ENCODE results near the gene EML1. TPM values are rescaled to one million over a fixed set of nuclear protein-coding genes. Genes with fewer than 3 reads are reported as not detected.

The EML1 gene
- total RNA-seq = under 1 TPM in 1 of 2 experiments, not detected in 1; 0.12 TPM

GRCh38 chr14:99793213-99794150 is at the start of gene EML1:
Gene EML1, plus strand, starts transcription at chr14:99793413. Its CDS starts 64 bp downstream, at chr14:99793477.
- Mint-ChIP-seq H3K27ac (no peak within 1 kb of the TSS), H3K27me3 (peaks cover 53% of the 10 kb centered on the region), H3K9me3 (no peaks in the 10 kb centered on the region), H3K4me1 (peaks cover 31% of the 10 kb centered on the region), H3K36me3 (ENCODE audit: low read depth) (no peaks in the 10 kb centered on the region), H3K4me3 (peak within 1 kb of the TSS; percentile 39)
- CTCF ChIA-PET = interaction anchor here (2.2 kb wide), 1 partner anchor 64 kb away, joined by 5 read pairs; no protein-coding TSS in a partner anchor
- POLR2A ChIA-PET = no interaction called here
- DNase-seq = peak; percentile 72

- ChIA-PET POLR2A (no interaction called here), CTCF (interaction anchor here (1.6 kb wide), 1 partner anchor 14 kb away, joined by 3 read pairs; no protein-coding TSS in a partner anchor)
- DNase-seq = no peak
- no peak overlapping the region for H3K27ac Mint-ChIP-seq
- H3K27me3 Mint-ChIP-seq = peaks cover 4% of the 10 kb centered on the region
- H3K36me3 Mint-ChIP-seq (ENCODE audit: low read depth) = no peaks in the 10 kb centered on the region
- no peak overlapping the region for H3K4me3 Mint-ChIP-seq
- H3K4me1 Mint-ChIP-seq = peaks cover 15% of the 10 kb centered on the region
- H3K9me3 Mint-ChIP-seq = no peaks in the 10 kb centered on the region
Measured at GRCh38 chr14:99744199-99744872, 48.9 kb upstream of the EML1 start.

- no peak for DNase-seq
- CTCF ChIA-PET = interaction anchor here (1.6 kb wide), 1 partner anchor 14 kb away, joined by 3 read pairs; no protein-coding TSS in a partner anchor
- H3K9me3 Mint-ChIP-seq = no peaks in the 10 kb centered on the region
- no peaks in the 10 kb centered on the region for H3K27me3 Mint-ChIP-seq
- POLR2A ChIA-PET = no interaction called here
- no peaks in the 10 kb centered on the region for H3K36me3 Mint-ChIP-seq (ENCODE audit: low read depth)
- H3K4me1 Mint-ChIP-seq = peaks cover 15% of the 10 kb centered on the region
- H3K4me3 Mint-ChIP-seq = no peak overlapping the region
- H3K27ac Mint-ChIP-seq = no peak overlapping the region
Measured at GRCh38 chr14:99744873-99745224, 48.4 kb upstream of the EML1 start.

GRCh38 chr14:99745307-99745951 is 47.8 kb upstream of the EML1 start:
- ChIA-PET CTCF (interaction anchor here (1.6 kb wide), 1 partner anchor 15 kb away, joined by 3 read pairs; no protein-coding TSS in a partner anchor), POLR2A (no interaction called here)
- Mint-ChIP-seq H3K4me1 (peaks cover 15% of the 10 kb centered on the region), H3K9me3 (no peaks in the 10 kb centered on the region), H3K36me3 (ENCODE audit: low read depth) (no peaks in the 10 kb centered on the region), H3K27me3 (no peaks in the 10 kb centered on the region), H3K27ac (no peak overlapping the region), H3K4me3 (no peak overlapping the region)
- DNase-seq = no peak

- peaks cover 18% of the 10 kb centered on the region for H3K4me1 Mint-ChIP-seq
- CTCF ChIA-PET = interaction anchor here (0.7 kb wide), 1 partner anchor 83 kb away, joined by 5 read pairs; no protein-coding TSS in a partner anchor
- no peak overlapping the region for H3K4me3 Mint-ChIP-seq
- H3K27ac Mint-ChIP-seq = peak overlapping the region; percentile 62
- no peaks in the 10 kb centered on the region for H3K9me3 Mint-ChIP-seq
- H3K27me3 Mint-ChIP-seq = peaks cover 10% of the 10 kb centered on the region
- DNase-seq = no peak
- POLR2A ChIA-PET = no interaction called here
- H3K36me3 Mint-ChIP-seq (ENCODE audit: low read depth) = no peaks in the 10 kb centered on the region
Measured at GRCh38 chr14:99747167-99747566, 46.0 kb upstream of the EML1 start.

- ChIA-PET POLR2A (interaction anchor here (0.5 to 0.7 kb wide), 2 partner anchors 123 to 225 kb away, joined by 6 to 10 read pairs; no protein-coding TSS in a partner anchor), CTCF (interaction anchor here (0.7 kb wide), 1 partner anchor 83 kb away, joined by 5 read pairs; no protein-coding TSS in a partner anchor)
- no peak overlapping the region for H3K27ac Mint-ChIP-seq
- H3K9me3 Mint-ChIP-seq = no peaks in the 10 kb centered on the region
- peaks cover 18% of the 10 kb centered on the region for H3K4me1 Mint-ChIP-seq
- H3K4me3 Mint-ChIP-seq = no peak overlapping the region
- no peaks in the 10 kb centered on the region for H3K36me3 Mint-ChIP-seq (ENCODE audit: low read depth)
- peaks cover 14% of the 10 kb centered on the region for H3K27me3 Mint-ChIP-seq
- no peak for DNase-seq
Measured at GRCh38 chr14:99747582-99748330, 45.5 kb upstream of the EML1 start.

GRCh38 chr14:99748529-99748928 is 44.7 kb upstream of the EML1 start:
- CTCF ChIA-PET = no interaction called here
- H3K27ac Mint-ChIP-seq = no peak overlapping the region
- peaks cover 18% of the 10 kb centered on the region for H3K27me3 Mint-ChIP-seq
- H3K9me3 Mint-ChIP-seq = no peaks in the 10 kb centered on the region
- DNase-seq = no peak
- H3K4me3 Mint-ChIP-seq = no peak overlapping the region
- H3K4me1 Mint-ChIP-seq = peaks cover 21% of the 10 kb centered on the region
- H3K36me3 Mint-ChIP-seq (ENCODE audit: low read depth) = no peaks in the 10 kb centered on the region
- POLR2A ChIA-PET = interaction anchor here (0.5 to 0.7 kb wide), 2 partner anchors 123 to 224 kb away, joined by 6 to 10 read pairs; no protein-coding TSS in a partner anchor

GRCh38 chr14:99749142-99749541 is 44.1 kb upstream of the EML1 start:
- peaks cover 21% of the 10 kb centered on the region for H3K27me3 Mint-ChIP-seq
- H3K4me1 Mint-ChIP-seq = peaks cover 23% of the 10 kb centered on the region
- no peak overlapping the region for H3K27ac Mint-ChIP-seq
- CTCF ChIA-PET = interaction anchor here (0.9 to 1.4 kb wide), 2 partner anchors 9 kb away, joined by 3 to 4 read pairs; no protein-coding TSS in a partner anchor
- POLR2A ChIA-PET = no interaction called here
- no peak overlapping the region for H3K4me3 Mint-ChIP-seq
- no peaks in the 10 kb centered on the region for H3K36me3 Mint-ChIP-seq (ENCODE audit: low read depth)
- DNase-seq = no peak
- no peaks in the 10 kb centered on the region for H3K9me3 Mint-ChIP-seq

- ChIA-PET POLR2A (no interaction called here), CTCF (interaction anchor here (0.9 to 1.4 kb wide), 2 partner anchors 8 to 10 kb away, joined by 3 to 4 read pairs; no protein-coding TSS in a partner anchor)
- no peak overlapping the region for H3K27ac Mint-ChIP-seq
- no peaks in the 10 kb centered on the region for H3K36me3 Mint-ChIP-seq (ENCODE audit: low read depth)
- H3K4me1 Mint-ChIP-seq = peaks cover 23% of the 10 kb centered on the region
- peaks cover 23% of the 10 kb centered on the region for H3K27me3 Mint-ChIP-seq
- no peak for DNase-seq
- H3K9me3 Mint-ChIP-seq = no peaks in the 10 kb centered on the region
- H3K4me3 Mint-ChIP-seq = no peak overlapping the region
Measured at GRCh38 chr14:99749763-99750715, 43.2 kb upstream of the EML1 start.

GRCh38 chr14:99750746-99751450 is 42.3 kb upstream of the EML1 start:
- H3K27ac Mint-ChIP-seq = no peak overlapping the region
- DNase-seq = no peak
- CTCF ChIA-PET = interaction anchor here (1.4 kb wide), 1 partner anchor 11 kb away, joined by 4 read pairs; no protein-coding TSS in a partner anchor
- H3K27me3 Mint-ChIP-seq = peaks cover 23% of the 10 kb centered on the region
- no peaks in the 10 kb centered on the region for H3K9me3 Mint-ChIP-seq
- peaks cover 21% of the 10 kb centered on the region for H3K4me1 Mint-ChIP-seq
- no peaks in the 10 kb centered on the region for H3K36me3 Mint-ChIP-seq (ENCODE audit: low read depth)
- no peak overlapping the region for H3K4me3 Mint-ChIP-seq
- POLR2A ChIA-PET = no interaction called here
